Activated naive CD4-positive, alpha-beta T cell treated with anti-CD3 and anti-CD28 coated beads, Interleukin-2, amount 10 ng/mL, durations not matched to agents 7 days and 5 days (primary cell): ENCODE data around the gene KHDC3L.
"Not testable (repeated sequence)": the region's sequence is repeated elsewhere in the genome, so short reads cannot be mapped to it uniquely, and the experiment has no call there.

ENCODE experiments used
- CTCF ChIA-PET: fragments of 350-600 bp; sonication (Branson Sonifier 250); formaldehyde crosslinking; loops from one replicate; lab custom pipeline; 2021; ENCODE audit warnings: antibody characterized with exemption; lab: Charles Lee
- DNase-seq: peaks from one replicate; pipeline ENCODE4 v3.0.0-alpha.2; 2020
- H3K27ac Mint-ChIP-seq: one replicate; pipeline ENCODE4 v1.8.0; 2021; ENCODE audit warnings: mild to moderate bottlenecking, moderate library complexity, mixed read lengths
- H3K27me3 Mint-ChIP-seq: one replicate; pipeline ENCODE4 v1.8.0; 2021; ENCODE audit warnings: mild to moderate bottlenecking, mixed read lengths
- H3K36me3 Mint-ChIP-seq: one replicate; pipeline ENCODE4 v1.8.0; 2021; ENCODE audit warnings: mixed read lengths
- H3K4me1 Mint-ChIP-seq: one replicate; pipeline ENCODE4 v1.8.0; 2021; ENCODE audit warnings: mixed read lengths
- H3K4me3 Mint-ChIP-seq: one replicate; pipeline ENCODE4 v1.8.0; 2021; ENCODE audit warnings: mild to moderate bottlenecking, moderate library complexity, mixed read lengths
- H3K9me3 Mint-ChIP-seq: one replicate; pipeline ENCODE4 v1.8.0; 2021; ENCODE audit warnings: mixed read lengths

The KHDC3L gene

GRCh38 chr6:73353636-73354593 is 8.5 kb upstream of the KHDC3L start, which contains the start of gene DPPA5:
Gene DPPA5, minus strand, starts transcription at chr6:73354276. Its CDS starts 51 bp downstream, at chr6:73354225.
- Mint-ChIP-seq H3K4me1 (no peaks in the 10 kb centered on the region), H3K36me3 (no peaks in the 10 kb centered on the region), H3K27ac (no peak within 1 kb of the TSS), H3K27me3 (peaks cover 59% of the 10 kb centered on the region), H3K4me3 (no peak within 1 kb of the TSS), H3K9me3 (no peaks in the 10 kb centered on the region)
- CTCF ChIA-PET = no interaction called here
- no peak for DNase-seq

GRCh38 chr6:73362869-73363536 is 545 bp downstream of the KHDC3L start:
- no peaks in the 10 kb centered on the region for H3K4me1 Mint-ChIP-seq
- H3K36me3 Mint-ChIP-seq = no peaks in the 10 kb centered on the region
- H3K27ac Mint-ChIP-seq = no peak overlapping the region
- H3K9me3 Mint-ChIP-seq = no peaks in the 10 kb centered on the region
- CTCF ChIA-PET = no interaction called here
- DNase-seq = no peak
- H3K27me3 Mint-ChIP-seq = peaks cover 24% of the 10 kb centered on the region
- H3K4me3 Mint-ChIP-seq = no peak overlapping the region

- Mint-ChIP-seq H3K27ac (no peak overlapping the region), H3K4me3 (no peak overlapping the region), H3K36me3 (no peaks in the 10 kb centered on the region), H3K4me1 (no peaks in the 10 kb centered on the region), H3K27me3 (peaks cover 22% of the 10 kb centered on the region), H3K9me3 (no peaks in the 10 kb centered on the region)
- no peak for DNase-seq
- CTCF ChIA-PET = no interaction called here
Observed at GRCh38 chr6:73363537-73363875, 1.0 kb downstream of the KHDC3L start.

GRCh38 chr6:73364121-73364520 is 1.7 kb downstream of the KHDC3L start:
- CTCF ChIA-PET = no interaction called here
- no peaks in the 10 kb centered on the region for H3K9me3 Mint-ChIP-seq
- no peak for DNase-seq
- H3K27me3 Mint-ChIP-seq = peaks cover 22% of the 10 kb centered on the region
- H3K4me1 Mint-ChIP-seq = no peaks in the 10 kb centered on the region
- no peaks in the 10 kb centered on the region for H3K36me3 Mint-ChIP-seq
- no peak overlapping the region for H3K27ac Mint-ChIP-seq
- no peak overlapping the region for H3K4me3 Mint-ChIP-seq

GRCh38 chr6:73364549-73364948 is 2.1 kb downstream of the KHDC3L start:
- Mint-ChIP-seq H3K36me3 (no peaks in the 10 kb centered on the region), H3K4me3 (no peak overlapping the region), H3K27ac (no peak overlapping the region), H3K9me3 (no peaks in the 10 kb centered on the region), H3K27me3 (peaks cover 22% of the 10 kb centered on the region), H3K4me1 (no peaks in the 10 kb centered on the region)
- CTCF ChIA-PET = no interaction called here
- DNase-seq = no peak

- Mint-ChIP-seq H3K4me3 (no peak overlapping the region), H3K9me3 (no peaks in the 10 kb centered on the region), H3K27ac (no peak overlapping the region), H3K4me1 (no peaks in the 10 kb centered on the region), H3K36me3 (no peaks in the 10 kb centered on the region), H3K27me3 (peaks cover 11% of the 10 kb centered on the region)
- DNase-seq = no peak
- CTCF ChIA-PET = no interaction called here
Observed at GRCh38 chr6:73367761-73368355, 5.4 kb downstream of the KHDC3L start.

GRCh38 chr6:73368675-73369074 is 6.2 kb downstream of the KHDC3L start:
- DNase-seq = no peak
- no peaks in the 10 kb centered on the region for H3K4me1 Mint-ChIP-seq
- no peaks in the 10 kb centered on the region for H3K36me3 Mint-ChIP-seq
- no peaks in the 10 kb centered on the region for H3K9me3 Mint-ChIP-seq
- peaks cover 4% of the 10 kb centered on the region for H3K27me3 Mint-ChIP-seq
- no peak overlapping the region for H3K4me3 Mint-ChIP-seq
- CTCF ChIA-PET = no interaction called here
- no peak overlapping the region for H3K27ac Mint-ChIP-seq

GRCh38 chr6:73369157-73369556 is 6.7 kb downstream of the KHDC3L start:
- Mint-ChIP-seq H3K27me3 (peaks cover 4% of the 10 kb centered on the region), H3K9me3 (no peaks in the 10 kb centered on the region), H3K27ac (no peak overlapping the region), H3K4me3 (no peak overlapping the region), H3K4me1 (no peaks in the 10 kb centered on the region), H3K36me3 (no peaks in the 10 kb centered on the region)
- no peak for DNase-seq
- CTCF ChIA-PET = no interaction called here

GRCh38 chr6:73369563-73369962 is 7.1 kb downstream of the KHDC3L start, which contains the start of gene OOEP:
Gene OOEP, minus strand, starts transcription at chr6:73369897. Its CDS starts 105 bp downstream, at chr6:73369792.
- Mint-ChIP-seq H3K9me3 (no peaks in the 10 kb centered on the region), H3K27me3 (peaks cover 4% of the 10 kb centered on the region), H3K36me3 (no peaks in the 10 kb centered on the region), H3K4me1 (no peaks in the 10 kb centered on the region), H3K4me3 (no peak within 1 kb of the TSS), H3K27ac (no peak within 1 kb of the TSS)
- CTCF ChIA-PET = no interaction called here
- no peak for DNase-seq

GRCh38 chr6:73371984-73372383 is 9.5 kb downstream of the KHDC3L start:
- peaks cover 4% of the 10 kb centered on the region for H3K27me3 Mint-ChIP-seq
- no peak overlapping the region for H3K4me3 Mint-ChIP-seq
- no peaks in the 10 kb centered on the region for H3K4me1 Mint-ChIP-seq
- DNase-seq = no peak
- no peak overlapping the region for H3K27ac Mint-ChIP-seq
- H3K36me3 Mint-ChIP-seq = no peaks in the 10 kb centered on the region
- no peaks in the 10 kb centered on the region for H3K9me3 Mint-ChIP-seq
- CTCF ChIA-PET = no interaction called here

GRCh38 chr6:73372516-73372915 is 10.1 kb downstream of the KHDC3L start:
- Mint-ChIP-seq H3K4me3 (no peak overlapping the region), H3K4me1 (no peaks in the 10 kb centered on the region), H3K27me3 (peaks cover 4% of the 10 kb centered on the region), H3K9me3 (no peaks in the 10 kb centered on the region), H3K36me3 (no peaks in the 10 kb centered on the region), H3K27ac (no peak overlapping the region)
- no peak for DNase-seq
- CTCF ChIA-PET = no interaction called here

GRCh38 chr6:73375216-73375615 is 12.8 kb downstream of the KHDC3L start:
- no peak overlapping the region for H3K4me3 Mint-ChIP-seq
- CTCF ChIA-PET = no interaction called here
- no peak for DNase-seq

GRCh38 chr6:73377225-73377624 is 14.8 kb downstream of the KHDC3L start:
- Mint-ChIP-seq H3K4me3 (no peak overlapping the region), H3K4me1 (no peaks in the 10 kb centered on the region), H3K36me3 (no peaks in the 10 kb centered on the region), H3K27ac (no peak overlapping the region), H3K27me3 (peaks cover 5% of the 10 kb centered on the region), H3K9me3 (no peaks in the 10 kb centered on the region)
- DNase-seq = no peak
- CTCF ChIA-PET = interaction anchor here (0.7 to 1.4 kb wide), 2 partner anchors 91 to 170 kb away, joined by 3 to 4 read pairs; no protein-coding TSS in a partner anchor

More at GRCh38 chr6:73375216-73375615, 12.8 kb downstream of the KHDC3L start:
- Mint-ChIP-seq H3K4me1 (no peaks in the 10 kb centered on the region), H3K36me3 (no peaks in the 10 kb centered on the region), H3K27ac (no peak overlapping the region), H3K9me3 (no peaks in the 10 kb centered on the region), H3K27me3 (no peaks in the 10 kb centered on the region)

- H3K4me3 Mint-ChIP-seq, H3K4me1 Mint-ChIP-seq, H3K9me3 Mint-ChIP-seq, DNase-seq, H3K36me3 Mint-ChIP-seq, H3K27ac Mint-ChIP-seq, CTCF ChIA-PET: not testable (repeated sequence)
- peaks cover 14% of the 10 kb centered on the region for H3K27me3 Mint-ChIP-seq
Observed at GRCh38 chr6:73381531-73381930, 19.1 kb downstream of the KHDC3L start.
